ENCODE measurements around the gene OR5B3. TPM values are rescaled to one million over a fixed set of nuclear protein-coding genes. Genes with fewer than 3 reads are reported as not detected.

OR5B3 gene
- total and polyA plus RNA-seq, 2 of the 13 experiments (the other 11 are each of a cell fraction or from before 2014, with no cell fraction given) = not detected

DNA sequence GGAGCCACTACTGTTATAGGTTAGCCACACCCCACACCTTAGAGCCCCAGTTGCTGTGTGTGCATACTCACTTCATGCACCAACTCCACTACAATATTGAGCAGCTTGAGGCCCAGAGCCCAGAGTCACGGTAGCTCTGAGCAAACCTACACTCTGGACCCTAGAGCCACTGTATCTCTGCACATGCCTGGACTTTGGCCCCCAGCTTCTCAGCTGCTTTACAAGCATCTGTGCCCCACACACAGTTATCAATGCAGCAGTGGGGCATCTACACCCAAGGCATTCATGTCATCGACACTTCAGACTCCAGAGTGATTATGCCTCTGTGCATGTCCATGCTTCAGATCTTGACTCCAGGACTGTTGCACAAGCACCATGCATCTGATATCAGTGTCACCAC lies 37.6 kb upstream of the OR5B3 start (continued):
- TF ChIP-seq, protein P1, sequence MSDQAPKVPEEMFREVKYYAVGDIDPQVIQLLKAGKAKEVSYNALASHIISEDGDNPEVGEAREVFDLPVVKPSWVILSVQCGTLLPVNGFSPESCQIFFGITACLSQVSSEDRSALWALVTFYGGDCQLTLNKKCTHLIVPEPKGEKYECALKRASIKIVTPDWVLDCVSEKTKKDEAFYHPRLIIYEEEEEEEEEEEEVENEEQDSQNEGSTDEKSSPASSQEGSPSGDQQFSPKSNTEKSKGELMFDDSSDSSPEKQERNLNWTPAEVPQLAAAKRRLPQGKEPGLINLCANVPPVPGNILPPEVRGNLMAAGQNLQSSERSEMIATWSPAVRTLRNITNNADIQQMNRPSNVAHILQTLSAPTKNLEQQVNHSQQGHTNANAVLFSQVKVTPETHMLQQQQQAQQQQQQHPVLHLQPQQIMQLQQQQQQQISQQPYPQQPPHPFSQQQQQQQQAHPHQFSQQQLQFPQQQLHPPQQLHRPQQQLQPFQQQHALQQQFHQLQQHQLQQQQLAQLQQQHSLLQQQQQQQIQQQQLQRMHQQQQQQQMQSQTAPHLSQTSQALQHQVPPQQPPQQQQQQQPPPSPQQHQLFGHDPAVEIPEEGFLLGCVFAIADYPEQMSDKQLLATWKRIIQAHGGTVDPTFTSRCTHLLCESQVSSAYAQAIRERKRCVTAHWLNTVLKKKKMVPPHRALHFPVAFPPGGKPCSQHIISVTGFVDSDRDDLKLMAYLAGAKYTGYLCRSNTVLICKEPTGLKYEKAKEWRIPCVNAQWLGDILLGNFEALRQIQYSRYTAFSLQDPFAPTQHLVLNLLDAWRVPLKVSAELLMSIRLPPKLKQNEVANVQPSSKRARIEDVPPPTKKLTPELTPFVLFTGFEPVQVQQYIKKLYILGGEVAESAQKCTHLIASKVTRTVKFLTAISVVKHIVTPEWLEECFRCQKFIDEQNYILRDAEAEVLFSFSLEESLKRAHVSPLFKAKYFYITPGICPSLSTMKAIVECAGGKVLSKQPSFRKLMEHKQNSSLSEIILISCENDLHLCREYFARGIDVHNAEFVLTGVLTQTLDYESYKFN (CRISPR knock-in tag; conservative IDR thresholded peaks at IDR 0.05) = peak; percentile 66; the same call in 1 of the 2 replicates

DNA sequence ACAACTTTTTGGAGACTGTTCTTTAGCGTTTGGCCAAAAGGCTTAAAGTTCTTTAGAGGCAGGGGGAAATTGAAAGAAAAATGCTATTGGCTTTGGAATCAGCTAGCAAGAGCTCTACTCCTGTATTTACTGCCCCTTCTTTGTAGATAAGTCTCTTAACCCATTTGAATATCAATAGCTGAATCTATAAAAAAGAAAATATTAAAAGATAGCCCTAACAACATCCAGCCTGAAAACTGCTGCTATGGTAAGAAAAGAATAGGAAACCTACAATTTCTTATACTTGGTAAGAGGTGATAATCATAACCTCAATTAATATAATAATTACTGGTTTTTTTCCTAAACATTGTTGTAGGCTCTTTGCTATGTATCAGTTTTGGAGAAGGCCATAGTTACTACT lies 35.5 kb upstream of the OR5B3 start, which contains the start of gene OR5B12:
OR5B12 (minus strand) TSS at position 101 of the 400 bp plus-strand sequence. CDS start 2,085 bp downstream, outside the sequence.
- ATAC-seq = no peak
- no peaks in the 10 kb centered on the region for H3K9me3 ChIP-seq (ENCODE audit: low read length)
- H3K9ac ChIP-seq (ENCODE audit: insufficient read depth, low read depth, low read length) = no peak within 1 kb of the TSS
- no peaks in the 10 kb centered on the region for H3K27me3 ChIP-seq (ENCODE audit: control insufficient read depth in 1 of 2, insufficient read depth in 2 of 2, low read length in 2 of 2)
- H3K79me2 ChIP-seq (ENCODE audit: insufficient read depth, low read length) = no peaks in the 10 kb centered on the region
- FAIRE-seq = no peak
- no peak within 1 kb of the TSS for H3K27ac ChIP-seq (ENCODE audit: extremely low read length, insufficient read depth, low read length)
- H3K36me3 ChIP-seq (replicated peaks in 1 of 2; ENCODE audit: control insufficient read depth in 1 of 2, insufficient read depth in 2 of 2, low read length in 2 of 2) = no peaks in the 10 kb centered on the region
- BruUV-seq (replicated peaks) = no TSS peak
- intact Hi-C loops (cut with micrococcal nuclease; ENCODE audit: unreplicated experiment) (no loop called here), in situ Hi-C loops (cut with HindIII; ENCODE audit: extremely low pct_ligation_motif_present, low pct_unique_long_range_greater_than_20kb) (no loop called here)
- no peak for DNase-seq (ENCODE audit: low spot score)
- ChIA-PET POLR2A (no interaction called here), CTCF (ENCODE audit: low intra/inter-chr PET ratio, low total read pairs) (no interaction called here)
- H4K20me1 ChIP-seq (ENCODE audit: insufficient read depth, low read length) = no peaks in the 10 kb centered on the region
- H3K4me3 ChIP-seq (replicated peaks in 1 of 3; ENCODE audit: insufficient read depth in 1 of 3, low read depth in 2 of 3, low read length in 3 of 3) = no peak within 1 kb of the TSS
- no peak within 1 kb of the TSS for H3K4me2 ChIP-seq (ENCODE audit: low read depth, low read length)
- H2AFZ ChIP-seq (ENCODE audit: low read length) = no peak within 1 kb of the TSS
- H3K4me1 ChIP-seq (ENCODE audit: insufficient read depth, low read length) = peaks cover 17% of the 10 kb centered on the region
- WGBS (ENCODE audit: low lambda C conversion rate) = 34% methylated on average over 1 of the region's 1 CpG
- TF ChIP-seq, protein P2, sequence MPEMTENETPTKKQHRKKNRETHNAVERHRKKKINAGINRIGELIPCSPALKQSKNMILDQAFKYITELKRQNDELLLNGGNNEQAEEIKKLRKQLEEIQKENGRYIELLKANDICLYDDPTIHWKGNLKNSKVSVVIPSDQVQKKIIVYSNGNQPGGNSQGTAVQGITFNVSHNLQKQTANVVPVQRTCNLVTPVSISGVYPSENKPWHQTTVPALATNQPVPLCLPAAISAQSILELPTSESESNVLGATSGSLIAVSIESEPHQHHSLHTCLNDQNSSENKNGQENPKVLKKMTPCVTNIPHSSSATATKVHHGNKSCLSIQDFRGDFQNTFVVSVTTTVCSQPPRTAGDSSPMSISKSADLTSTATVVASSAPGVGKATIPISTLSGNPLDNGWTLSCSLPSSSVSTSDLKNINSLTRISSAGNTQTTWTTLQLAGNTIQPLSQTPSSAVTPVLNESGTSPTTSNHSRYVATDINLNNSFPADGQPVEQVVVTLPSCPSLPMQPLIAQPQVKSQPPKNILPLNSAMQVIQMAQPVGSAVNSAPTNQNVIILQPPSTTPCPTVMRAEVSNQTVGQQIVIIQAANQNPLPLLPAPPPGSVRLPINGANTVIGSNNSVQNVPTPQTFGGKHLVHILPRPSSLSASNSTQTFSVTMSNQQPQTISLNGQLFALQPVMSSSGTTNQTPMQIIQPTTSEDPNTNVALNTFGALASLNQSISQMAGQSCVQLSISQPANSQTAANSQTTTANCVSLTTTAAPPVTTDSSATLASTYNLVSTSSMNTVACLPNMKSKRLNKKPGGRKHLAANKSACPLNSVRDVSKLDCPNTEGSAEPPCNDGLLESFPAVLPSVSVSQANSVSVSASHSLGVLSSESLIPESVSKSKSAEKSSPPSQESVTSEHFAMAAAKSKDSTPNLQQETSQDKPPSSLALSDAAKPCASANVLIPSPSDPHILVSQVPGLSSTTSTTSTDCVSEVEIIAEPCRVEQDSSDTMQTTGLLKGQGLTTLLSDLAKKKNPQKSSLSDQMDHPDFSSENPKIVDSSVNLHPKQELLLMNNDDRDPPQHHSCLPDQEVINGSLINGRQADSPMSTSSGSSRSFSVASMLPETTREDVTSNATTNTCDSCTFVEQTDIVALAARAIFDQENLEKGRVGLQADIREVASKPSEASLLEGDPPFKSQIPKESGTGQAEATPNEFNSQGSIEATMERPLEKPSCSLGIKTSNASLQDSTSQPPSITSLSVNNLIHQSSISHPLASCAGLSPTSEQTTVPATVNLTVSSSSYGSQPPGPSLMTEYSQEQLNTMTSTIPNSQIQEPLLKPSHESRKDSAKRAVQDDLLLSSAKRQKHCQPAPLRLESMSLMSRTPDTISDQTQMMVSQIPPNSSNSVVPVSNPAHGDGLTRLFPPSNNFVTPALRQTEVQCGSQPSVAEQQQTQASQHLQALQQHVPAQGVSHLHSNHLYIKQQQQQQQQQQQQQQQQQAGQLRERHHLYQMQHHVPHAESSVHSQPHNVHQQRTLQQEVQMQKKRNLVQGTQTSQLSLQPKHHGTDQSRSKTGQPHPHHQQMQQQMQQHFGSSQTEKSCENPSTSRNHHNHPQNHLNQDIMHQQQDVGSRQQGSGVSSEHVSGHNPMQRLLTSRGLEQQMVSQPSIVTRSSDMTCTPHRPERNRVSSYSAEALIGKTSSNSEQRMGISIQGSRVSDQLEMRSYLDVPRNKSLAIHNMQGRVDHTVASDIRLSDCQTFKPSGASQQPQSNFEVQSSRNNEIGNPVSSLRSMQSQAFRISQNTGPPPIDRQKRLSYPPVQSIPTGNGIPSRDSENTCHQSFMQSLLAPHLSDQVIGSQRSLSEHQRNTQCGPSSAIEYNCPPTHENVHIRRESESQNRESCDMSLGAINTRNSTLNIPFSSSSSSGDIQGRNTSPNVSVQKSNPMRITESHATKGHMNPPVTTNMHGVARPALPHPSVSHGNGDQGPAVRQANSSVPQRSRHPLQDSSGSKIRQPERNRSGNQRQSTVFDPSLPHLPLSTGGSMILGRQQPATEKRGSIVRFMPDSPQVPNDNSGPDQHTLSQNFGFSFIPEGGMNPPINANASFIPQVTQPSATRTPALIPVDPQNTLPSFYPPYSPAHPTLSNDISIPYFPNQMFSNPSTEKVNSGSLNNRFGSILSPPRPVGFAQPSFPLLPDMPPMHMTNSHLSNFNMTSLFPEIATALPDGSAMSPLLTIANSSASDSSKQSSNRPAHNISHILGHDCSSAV (CRISPR knock-in tag; IDR thresholded peaks at IDR 0.05; ENCODE audit: borderline replicate concordance) = no peak
- TF ChIP-seq, protein P3, sequence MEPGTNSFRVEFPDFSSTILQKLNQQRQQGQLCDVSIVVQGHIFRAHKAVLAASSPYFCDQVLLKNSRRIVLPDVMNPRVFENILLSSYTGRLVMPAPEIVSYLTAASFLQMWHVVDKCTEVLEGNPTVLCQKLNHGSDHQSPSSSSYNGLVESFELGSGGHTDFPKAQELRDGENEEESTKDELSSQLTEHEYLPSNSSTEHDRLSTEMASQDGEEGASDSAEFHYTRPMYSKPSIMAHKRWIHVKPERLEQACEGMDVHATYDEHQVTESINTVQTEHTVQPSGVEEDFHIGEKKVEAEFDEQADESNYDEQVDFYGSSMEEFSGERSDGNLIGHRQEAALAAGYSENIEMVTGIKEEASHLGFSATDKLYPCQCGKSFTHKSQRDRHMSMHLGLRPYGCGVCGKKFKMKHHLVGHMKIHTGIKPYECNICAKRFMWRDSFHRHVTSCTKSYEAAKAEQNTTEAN (CRISPR knock-in tag; conservative IDR thresholded peaks at IDR 0.05) = no peak
- TF ChIP-seq PHF5A (CRISPR knock-in tag; IDR thresholded peaks at IDR 0.05; ENCODE audit: low read depth, unreplicated experiment) (no peak), HDAC2 (CRISPR knock-in tag; IDR thresholded peaks at IDR 0.05) (no peak), NCOR1 (IDR thresholded peaks at IDR 0.05; ENCODE audit: borderline replicate concordance, low read length) (no peak), CBX2 (IDR thresholded peaks at IDR 0.05; ENCODE audit: low read depth, low read length) (no peak), CBX2 (CRISPR knock-in tag; IDR thresholded peaks at IDR 0.05; ENCODE audit: low read depth) (no peak), ZNF749 (CRISPR knock-in tag; IDR thresholded peaks at IDR 0.05; ENCODE audit: borderline replicate concordance) (no peak), EED (CRISPR knock-in tag; IDR thresholded peaks at IDR 0.05) (no peak), NFATC3 (CRISPR knock-in tag; IDR thresholded peaks at IDR 0.05) (no peak)

All from HepG2 (cell line).